SJCRH30 (cell line): Measurements from ENCODE around the gene ZIC2. TPM values are rescaled to one million over a fixed set of nuclear protein-coding genes. Genes with fewer than 3 reads are reported as not detected.
A peak's percentile ranks its signal among the peaks of the same experiment; 100 is the strongest.
"Not testable (repeated sequence)": the region's sequence is repeated elsewhere in the genome, so short reads cannot be mapped to it uniquely, and the experiment has no call there.

Experiments used
- DNase-seq, 2 experiments: peaks; one replicate each; pipeline ENCODE4 v3.0.0-alpha.2; 2015 to 2020
- H3K27ac ChIP-seq: fragments of 250-450 bp; sonication (Bioruptor Pico); 2 replicates; pipeline ENCODE4 v1.5.1; 2020; ENCODE audit warnings: mild to moderate bottlenecking, moderate library complexity
- H3K27me3 ChIP-seq: fragments of 250-450 bp; sonication (Bioruptor Pico); 2 replicates; pipeline ENCODE4 v1.5.1; 2020; ENCODE audit warnings: mild to moderate bottlenecking, moderate library complexity
- H3K36me3 ChIP-seq: fragments of 250-450 bp; sonication (Bioruptor Pico); 2 replicates; pipeline ENCODE4 v1.5.1; 2020; ENCODE audit warnings: mild to moderate bottlenecking, moderate library complexity
- H3K4me1 ChIP-seq: fragments of 250-450 bp; sonication (Bioruptor Pico); 2 replicates; pipeline ENCODE4 v1.5.1; 2020; ENCODE audit warnings: mild to moderate bottlenecking, moderate library complexity
- H3K4me3 ChIP-seq: fragments of 250-450 bp; sonication (Bioruptor Pico); 2 replicates; pipeline ENCODE4 v1.5.1; 2020; ENCODE audit warnings: mild to moderate bottlenecking, moderate library complexity
- H3K9me3 ChIP-seq: fragments of 250-450 bp; sonication (Bioruptor Pico); replicated peaks from 2 replicates; pipeline ENCODE4 v1.5.1; 2020; ENCODE audit warnings: mild to moderate bottlenecking, moderate library complexity
- total RNA-seq: library from RNA; depleted of rRNA; stranded (reverse); fragments of >200 nt; shearing (Covaris generic); gene quantifications from 2 replicates; pipeline ENCODE4 v1.2.3, GENCODE V29; 2014; rRNA removed

ZIC2 gene
- total RNA-seq, result 2.7 and 3.1 TPM in 2 replicates

DNA sequence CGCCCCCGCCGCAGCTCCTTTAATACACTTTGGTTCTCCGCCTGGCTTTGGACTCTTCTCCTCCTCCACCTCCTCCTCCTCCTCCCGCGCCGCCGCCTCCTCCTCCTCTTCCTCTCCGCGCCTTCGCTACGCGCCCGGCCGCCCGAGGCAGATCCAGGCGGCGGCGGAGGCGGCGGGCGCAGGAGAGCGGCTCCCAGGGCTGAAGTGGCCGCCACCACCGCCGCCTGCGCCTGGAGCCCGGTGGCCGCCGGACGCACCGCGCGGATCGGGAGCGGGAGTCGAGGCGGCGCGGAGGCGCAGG, at the start of gene ZIC2:
TSS of gene ZIC2 (plus strand) at position 50 of the 301 bp plus-strand sequence. CDS start 281 bp downstream, outside the sequence.
- DNase-seq, result peak in 1 of 2 experiments; percentile 38
- Histone ChIP-seq H3K9me3 (no peaks in the 10 kb centered on the region), H3K4me1 (no peaks in the 10 kb centered on the region), H3K27ac (peak within 1 kb of the TSS; percentile 45; the same call in 1 of the 2 replicates), H3K27me3 (no peaks in the 10 kb centered on the region), H3K4me3 (peak within 1 kb of the TSS; percentile 77), H3K36me3 (no peaks in the 10 kb centered on the region)

- DNase-seq, result no peak
- Histone ChIP-seq H3K4me3 (no peak overlapping the region), H3K27ac (no peak overlapping the region), H3K27me3 (no peaks in the 10 kb centered on the region), H3K9me3 (no peaks in the 10 kb centered on the region), H3K4me1 (no peaks in the 10 kb centered on the region), H3K36me3 (no peaks in the 10 kb centered on the region)
Observed at GRCh38 chr13:99932912-99933311, 48.7 kb upstream of the ZIC2 start.

DNA sequence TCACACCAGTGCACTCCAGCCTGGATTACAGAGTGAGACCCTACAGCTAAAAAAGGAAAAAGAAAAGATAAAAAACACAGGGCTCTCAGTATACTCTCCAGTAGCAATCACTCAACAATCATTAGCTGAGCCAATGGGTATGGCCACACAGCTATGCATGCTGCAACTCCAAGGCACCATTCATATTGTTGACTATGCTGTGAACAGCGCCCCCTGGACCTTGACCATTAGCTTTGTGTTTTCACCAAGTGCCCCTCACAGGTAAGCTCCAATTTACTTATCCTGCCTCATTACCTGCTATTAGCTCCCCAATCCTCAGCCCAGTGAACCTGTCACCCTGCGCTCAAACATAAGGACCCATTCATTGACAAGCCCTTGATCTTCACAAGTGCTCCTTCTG, 45.8 kb upstream of the ZIC2 start:
- H3K4me1 ChIP-seq, result no peaks in the 10 kb centered on the region
- H3K36me3 ChIP-seq, result no peaks in the 10 kb centered on the region
- H3K27me3 ChIP-seq, result no peaks in the 10 kb centered on the region
- no peak overlapping the region for H3K4me3 ChIP-seq
- H3K9me3 ChIP-seq, result no peaks in the 10 kb centered on the region
- H3K27ac ChIP-seq, result no peak overlapping the region
- no peak for DNase-seq

- Histone ChIP-seq H3K27me3 (no peaks in the 10 kb centered on the region), H3K4me1 (no peaks in the 10 kb centered on the region), H3K4me3 (no peak overlapping the region), H3K9me3 (no peaks in the 10 kb centered on the region), H3K27ac (no peak overlapping the region), H3K36me3 (no peaks in the 10 kb centered on the region)
- no peak for DNase-seq
Observed at GRCh38 chr13:99938635-99939034, 42.9 kb upstream of the ZIC2 start.

- H3K27ac ChIP-seq, result no peak overlapping the region
- DNase-seq, result no peak
- no peaks in the 10 kb centered on the region for H3K36me3 ChIP-seq
- H3K27me3 ChIP-seq, result no peaks in the 10 kb centered on the region
- no peaks in the 10 kb centered on the region for H3K9me3 ChIP-seq
- H3K4me1 ChIP-seq, result no peaks in the 10 kb centered on the region
- H3K4me3 ChIP-seq, result no peak overlapping the region
Observed at GRCh38 chr13:99941086-99941485, 40.5 kb upstream of the ZIC2 start.

DNA sequence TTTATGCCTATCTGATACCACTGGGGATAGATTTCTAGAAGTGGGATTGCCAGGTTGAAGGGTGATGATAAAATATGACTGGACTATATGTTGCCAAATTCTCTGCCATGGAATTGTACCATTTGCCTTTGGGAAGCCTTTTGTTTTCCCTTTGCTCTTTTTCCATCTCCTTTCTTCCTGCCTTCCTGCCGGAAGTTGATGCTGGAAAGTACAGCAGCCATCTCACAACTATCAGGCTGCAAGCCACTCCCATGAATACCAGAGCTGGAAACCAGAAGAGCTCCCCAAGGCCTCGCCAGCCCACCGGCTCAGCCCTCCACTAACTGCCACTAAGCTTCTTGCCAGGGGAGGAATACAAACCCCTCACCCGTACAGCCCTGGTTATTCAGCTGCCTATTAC, 39.7 kb upstream of the ZIC2 start:
- Histone ChIP-seq H3K27ac (no peak overlapping the region), H3K9me3 (no peaks in the 10 kb centered on the region), H3K27me3 (no peaks in the 10 kb centered on the region), H3K4me3 (no peak overlapping the region), H3K4me1 (no peaks in the 10 kb centered on the region), H3K36me3 (no peaks in the 10 kb centered on the region)
- DNase-seq, result no peak

GRCh38 chr13:99944102-99944501, 37.5 kb upstream of the ZIC2 start:
- Histone ChIP-seq H3K9me3 (no peaks in the 10 kb centered on the region), H3K27ac (no peak overlapping the region), H3K27me3 (no peaks in the 10 kb centered on the region), H3K36me3 (no peaks in the 10 kb centered on the region), H3K4me1 (no peaks in the 10 kb centered on the region), H3K4me3 (no peak overlapping the region)
- no peak for DNase-seq

DNA sequence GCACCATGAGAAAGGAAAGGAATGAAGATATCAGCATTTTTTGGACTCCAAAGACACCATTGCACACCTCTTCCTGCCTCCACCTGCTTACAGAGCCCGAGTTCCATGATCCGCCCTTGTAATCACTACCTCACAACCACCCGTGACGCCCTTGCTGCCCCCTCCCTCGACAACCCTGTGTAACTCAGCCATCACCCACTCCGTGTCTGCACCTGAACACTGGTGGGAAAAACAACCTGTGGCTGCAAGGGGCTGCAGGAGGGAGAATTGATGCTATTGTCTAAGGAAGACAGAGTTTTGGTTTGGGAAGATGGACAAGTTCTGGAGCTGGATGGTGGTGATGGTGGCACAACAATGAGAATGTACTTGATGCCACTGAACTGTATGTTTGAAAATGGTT, 37.0 kb upstream of the ZIC2 start:
- Histone ChIP-seq H3K27me3 (no peaks in the 10 kb centered on the region), H3K4me1 (no peaks in the 10 kb centered on the region), H3K9me3 (no peaks in the 10 kb centered on the region), H3K36me3 (no peaks in the 10 kb centered on the region), H3K27ac (no peak overlapping the region), H3K4me3 (no peak overlapping the region)
- no peak for DNase-seq

DNA sequence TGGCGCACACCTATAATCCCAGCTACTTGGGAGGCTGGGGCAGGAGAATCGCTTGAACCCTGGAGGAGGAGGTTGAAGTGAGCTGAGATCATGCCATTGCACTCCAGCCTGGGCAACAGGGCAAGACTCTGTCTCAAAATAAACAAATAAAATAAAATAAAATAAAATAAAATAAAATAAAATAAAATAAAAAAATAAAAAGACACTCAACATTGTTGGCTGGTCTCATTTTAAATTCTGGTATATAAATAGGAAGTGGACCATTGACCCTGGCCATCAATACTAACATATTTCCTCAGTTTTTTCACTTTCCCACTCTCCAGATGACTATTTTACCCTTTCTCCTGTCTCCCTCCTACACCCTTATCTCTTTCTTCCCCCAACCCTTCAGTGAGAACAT, 36.1 kb upstream of the ZIC2 start:
- H3K9me3 ChIP-seq, result not testable (repeated sequence)

GRCh38 chr13:99947666-99948065, 33.9 kb upstream of the ZIC2 start:
- no peak overlapping the region for H3K27ac ChIP-seq
- DNase-seq, result no peak
- H3K36me3 ChIP-seq, result no peaks in the 10 kb centered on the region
- no peaks in the 10 kb centered on the region for H3K9me3 ChIP-seq
- H3K4me1 ChIP-seq, result no peaks in the 10 kb centered on the region
- no peak overlapping the region for H3K4me3 ChIP-seq
- no peaks in the 10 kb centered on the region for H3K27me3 ChIP-seq

More for the DNA sequence above, 36.1 kb upstream of the ZIC2 start:
- H3K27ac ChIP-seq, H3K36me3 ChIP-seq, H3K27me3 ChIP-seq, H3K4me1 ChIP-seq, DNase-seq, H3K4me3 ChIP-seq: not testable (repeated sequence)

DNA sequence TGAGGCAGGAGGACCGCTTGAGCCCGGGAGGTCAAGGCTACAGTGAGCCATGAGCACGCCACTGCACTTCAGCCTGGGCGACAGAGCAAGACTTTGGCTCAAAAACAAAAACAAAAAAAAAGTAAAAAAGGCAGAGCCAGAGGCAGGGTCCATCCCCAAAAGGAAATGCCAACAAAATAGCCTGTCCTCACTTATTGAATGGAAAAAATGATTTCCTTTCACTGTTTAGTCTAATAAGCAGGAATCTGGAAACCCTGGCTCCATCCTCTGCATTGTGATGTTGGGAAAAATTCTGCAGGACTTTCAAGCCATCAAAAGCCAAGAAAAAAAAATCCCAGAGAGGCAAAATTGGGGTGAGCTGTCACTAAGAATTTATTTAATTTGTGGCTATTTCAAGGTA, 33.2 kb upstream of the ZIC2 start:
- H3K27me3 ChIP-seq, result no peaks in the 10 kb centered on the region
- DNase-seq, result no peak
- no peaks in the 10 kb centered on the region for H3K36me3 ChIP-seq
- no peak overlapping the region for H3K4me3 ChIP-seq
- no peak overlapping the region for H3K27ac ChIP-seq
- H3K4me1 ChIP-seq, result no peaks in the 10 kb centered on the region
- no peaks in the 10 kb centered on the region for H3K9me3 ChIP-seq

- Histone ChIP-seq H3K36me3 (no peaks in the 10 kb centered on the region), H3K4me3 (no peak overlapping the region), H3K27ac (no peak overlapping the region), H3K27me3 (no peaks in the 10 kb centered on the region), H3K4me1 (no peaks in the 10 kb centered on the region), H3K9me3 (no peaks in the 10 kb centered on the region)
- DNase-seq, result no peak
Observed at GRCh38 chr13:99948907-99949678, 32.5 kb upstream of the ZIC2 start.

DNA sequence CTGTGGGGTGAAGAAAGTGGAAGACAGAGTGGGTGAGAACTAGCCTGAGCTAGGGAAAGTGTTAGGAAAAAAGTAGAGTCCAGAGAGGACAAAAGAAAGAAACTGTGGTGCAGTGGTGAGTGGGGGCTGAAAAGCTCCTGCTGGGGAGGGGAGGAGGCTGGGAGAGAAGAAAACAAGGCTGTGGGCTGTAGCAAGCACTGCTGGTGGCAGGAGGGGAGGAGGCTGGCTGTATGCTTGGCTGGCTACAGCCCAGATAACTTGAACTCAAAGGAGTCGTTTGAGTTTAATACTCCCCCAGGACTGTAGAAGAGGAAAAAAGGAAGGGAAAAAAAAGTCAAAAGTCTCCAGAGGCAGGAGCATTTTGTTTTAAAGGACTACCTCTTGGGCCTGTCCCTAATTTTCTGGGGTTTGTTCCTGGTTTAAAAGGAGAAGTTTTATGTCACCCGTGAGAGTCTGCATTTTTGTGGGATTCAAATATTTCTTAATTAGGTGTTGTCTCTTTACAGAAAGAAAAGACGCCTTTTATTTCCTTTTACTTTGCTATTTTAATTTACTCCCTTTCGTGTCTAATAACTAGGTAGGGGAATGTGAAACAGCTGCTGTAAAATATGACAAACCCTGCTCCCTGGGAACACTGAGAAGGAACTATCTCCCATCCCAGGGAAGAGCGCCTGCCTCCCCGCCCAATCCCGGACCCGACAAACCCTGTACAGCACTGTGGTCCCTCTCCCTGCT, 31.7 kb upstream of the ZIC2 start:
- Histone ChIP-seq H3K4me3 (no peak overlapping the region), H3K4me1 (no peaks in the 10 kb centered on the region), H3K27ac (no peak overlapping the region), H3K27me3 (no peaks in the 10 kb centered on the region), H3K9me3 (no peaks in the 10 kb centered on the region), H3K36me3 (no peaks in the 10 kb centered on the region)
- no peak for DNase-seq

DNA sequence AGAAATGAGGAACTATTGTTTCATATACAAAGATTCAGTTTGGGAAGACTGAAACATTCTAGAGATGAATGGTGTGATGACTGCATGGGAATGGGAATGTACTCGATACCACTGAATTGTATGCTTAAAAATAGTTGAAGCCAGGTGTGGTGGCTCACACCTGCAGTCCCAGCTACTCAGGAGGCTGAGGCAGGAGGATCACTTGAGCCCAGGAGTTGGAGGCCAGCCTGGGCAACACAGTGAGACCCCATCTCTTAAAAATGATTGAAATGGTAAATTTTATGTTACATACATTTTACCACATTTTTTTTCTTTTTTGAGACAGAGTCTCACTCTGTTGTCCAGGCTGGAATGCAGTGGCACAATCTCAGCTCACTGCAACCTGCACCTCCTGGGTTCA, 29.9 kb upstream of the ZIC2 start:
- H3K27ac ChIP-seq, H3K27me3 ChIP-seq, H3K4me3 ChIP-seq, H3K4me1 ChIP-seq, H3K9me3 ChIP-seq, H3K36me3 ChIP-seq, DNase-seq: not testable (repeated sequence)

GRCh38 chr13:99953138-99953755, 28.3 kb upstream of the ZIC2 start:
- H3K27me3 ChIP-seq, result no peaks in the 10 kb centered on the region
- no peaks in the 10 kb centered on the region for H3K36me3 ChIP-seq
- no peaks in the 10 kb centered on the region for H3K9me3 ChIP-seq
- H3K4me1 ChIP-seq, result no peaks in the 10 kb centered on the region
- H3K4me3 ChIP-seq, result no peak overlapping the region
- no peak overlapping the region for H3K27ac ChIP-seq
- no peak for DNase-seq
